Embryonic facial prominence (tissue), 1 donor: Measurements from ENCODE around the gene SLC7A7.
"Not testable (repeated sequence)": the region's sequence is repeated elsewhere in the genome, so short reads cannot be mapped to it uniquely, and the experiment has no call there.

ENCODE experiments used
- DNase-seq: peaks from one replicate; pipeline ENCODE4 v3.0.0-alpha.2; 2016; ENCODE audit errors: extremely low spot score

SLC7A7 gene

GRCh38 chr14:22793550-22793949, 21.7 kb downstream of the SLC7A7 start:
- DNase-seq: not testable (repeated sequence)

GRCh38 chr14:22792158-22792557, 23.1 kb downstream of the SLC7A7 start:
- DNase-seq: no peak

GRCh38 chr14:22791301-22791700, 23.9 kb downstream of the SLC7A7 start:
- no peak for DNase-seq

GRCh38 chr14:22786685-22787084, 28.6 kb downstream of the SLC7A7 start:
- no peak for DNase-seq

GRCh38 chr14:22781301-22781991, 33.8 kb downstream of the SLC7A7 start:
- no peak for DNase-seq

- DNase-seq: no peak
Measured at GRCh38 chr14:22780941-22781300, 34.3 kb downstream of the SLC7A7 start.

- DNase-seq: no peak
Measured at GRCh38 chr14:22780105-22780679, 35.0 kb downstream of the SLC7A7 start.

GRCh38 chr14:22778084-22778483, 37.2 kb downstream of the SLC7A7 start:
- no peak for DNase-seq

- DNase-seq: not testable (repeated sequence)
Measured at GRCh38 chr14:22776849-22777248, 38.4 kb downstream of the SLC7A7 start.

- no peak for DNase-seq
Measured at GRCh38 chr14:22776215-22776614, 39.0 kb downstream of the SLC7A7 start.

- no peak for DNase-seq
Measured at GRCh38 chr14:22774011-22774706, 41.1 kb downstream of the SLC7A7 start.

GRCh38 chr14:22773162-22774010, 41.8 kb downstream of the SLC7A7 start:
- no peak for DNase-seq

GRCh38 chr14:22772725-22773124, 42.5 kb downstream of the SLC7A7 start:
- DNase-seq: no peak

- DNase-seq: no peak
Measured at GRCh38 chr14:22770481-22771187, 44.6 kb downstream of the SLC7A7 start.

GRCh38 chr14:22769369-22769768, 45.9 kb downstream of the SLC7A7 start:
- no peak for DNase-seq

- no peak for DNase-seq
Measured at GRCh38 chr14:22768947-22769346, 46.3 kb downstream of the SLC7A7 start.

- DNase-seq: no peak
Measured at GRCh38 chr14:22767323-22767589, 48.0 kb downstream of the SLC7A7 start.

GRCh38 chr14:22766457-22767322, 48.5 kb downstream of the SLC7A7 start, which contains the start of gene OXA1L:
TSS of gene OXA1L (plus strand) at chr14:22766688. CDS start at chr14:22766702, 14 bp downstream.
- peak; percentile 96 for DNase-seq

- no peak for DNase-seq
Measured at GRCh38 chr14:22764382-22764781, 50.9 kb downstream of the SLC7A7 start.

GRCh38 chr14:22761734-22762133, 53.5 kb downstream of the SLC7A7 start:
- DNase-seq: no peak
